ENCODE results near the gene ASIP. TPM values are rescaled to one million over a fixed set of nuclear protein-coding genes. Genes with fewer than 3 reads are reported as not detected.
A peak's percentile ranks its signal among the peaks of the same experiment; 100 is the strongest.

The ASIP gene
- total and polyA plus RNA-seq, 2 of the 13 experiments (the other 11 are each of a cell fraction or from before 2014, with no cell fraction given): not detected

DNA sequence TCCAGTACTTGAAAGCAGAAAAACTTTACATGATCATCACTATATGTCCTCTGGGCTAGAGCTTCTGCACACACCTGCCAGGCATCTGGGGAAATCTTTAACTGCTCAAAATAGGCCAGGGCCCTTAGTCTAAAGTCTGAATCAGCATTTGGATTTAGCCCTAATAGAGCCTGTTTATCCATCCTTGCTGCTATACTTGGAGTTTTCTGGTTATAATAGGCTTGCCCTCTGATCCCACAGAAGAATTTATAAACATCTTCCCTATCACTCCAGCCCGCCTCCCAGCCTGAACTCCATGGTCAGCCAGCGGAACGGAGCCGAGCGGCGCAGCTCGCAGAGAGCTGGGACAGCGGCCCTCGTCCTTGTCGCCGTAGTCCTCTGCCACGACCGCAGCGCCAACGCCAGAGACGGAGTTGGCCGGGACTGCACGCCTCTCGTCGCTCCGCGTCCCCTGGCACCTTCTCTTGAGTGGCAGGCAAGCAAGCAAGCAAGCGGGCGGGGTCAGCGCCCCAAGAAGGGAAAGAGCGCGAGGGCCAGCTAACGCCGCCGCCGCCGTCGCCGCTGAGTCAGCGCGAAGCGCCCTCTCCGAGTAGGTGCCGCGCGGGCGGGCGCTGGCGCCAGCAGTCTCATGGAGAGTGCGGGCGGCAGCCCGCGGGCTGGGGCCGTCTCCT lies 25.4 kb upstream of the ASIP start (continued):
- TF ChIP-seq, protein P1, sequence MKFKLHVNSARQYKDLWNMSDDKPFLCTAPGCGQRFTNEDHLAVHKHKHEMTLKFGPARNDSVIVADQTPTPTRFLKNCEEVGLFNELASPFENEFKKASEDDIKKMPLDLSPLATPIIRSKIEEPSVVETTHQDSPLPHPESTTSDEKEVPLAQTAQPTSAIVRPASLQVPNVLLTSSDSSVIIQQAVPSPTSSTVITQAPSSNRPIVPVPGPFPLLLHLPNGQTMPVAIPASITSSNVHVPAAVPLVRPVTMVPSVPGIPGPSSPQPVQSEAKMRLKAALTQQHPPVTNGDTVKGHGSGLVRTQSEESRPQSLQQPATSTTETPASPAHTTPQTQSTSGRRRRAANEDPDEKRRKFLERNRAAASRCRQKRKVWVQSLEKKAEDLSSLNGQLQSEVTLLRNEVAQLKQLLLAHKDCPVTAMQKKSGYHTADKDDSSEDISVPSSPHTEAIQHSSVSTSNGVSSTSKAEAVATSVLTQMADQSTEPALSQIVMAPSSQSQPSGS (CRISPR knock-in tag; IDR thresholded peaks at IDR 0.05): peak; percentile 55; the same call in 1 of the 2 replicates
- TF ChIP-seq IKZF4 (CRISPR knock-in tag; IDR thresholded peaks at IDR 0.05; ENCODE audit: borderline replicate concordance, low read depth, not compliant biosample characterization): no peak
- peak; percentile 75; the same call in 1 of the 2 replicates for TF ChIP-seq POGZ (CRISPR knock-in tag; IDR thresholded peaks at IDR 0.05)
- peak; percentile 86 for TF ChIP-seq HOXA9 (CRISPR knock-in tag; IDR thresholded peaks at IDR 0.05; ENCODE audit: borderline replicate concordance)
- TF ChIP-seq, protein P2, sequence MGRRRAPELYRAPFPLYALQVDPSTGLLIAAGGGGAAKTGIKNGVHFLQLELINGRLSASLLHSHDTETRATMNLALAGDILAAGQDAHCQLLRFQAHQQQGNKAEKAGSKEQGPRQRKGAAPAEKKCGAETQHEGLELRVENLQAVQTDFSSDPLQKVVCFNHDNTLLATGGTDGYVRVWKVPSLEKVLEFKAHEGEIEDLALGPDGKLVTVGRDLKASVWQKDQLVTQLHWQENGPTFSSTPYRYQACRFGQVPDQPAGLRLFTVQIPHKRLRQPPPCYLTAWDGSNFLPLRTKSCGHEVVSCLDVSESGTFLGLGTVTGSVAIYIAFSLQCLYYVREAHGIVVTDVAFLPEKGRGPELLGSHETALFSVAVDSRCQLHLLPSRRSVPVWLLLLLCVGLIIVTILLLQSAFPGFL (CRISPR knock-in tag; IDR thresholded peaks at IDR 0.05): no peak
- no peak for TF ChIP-seq SNAI1 (CRISPR knock-in tag; IDR thresholded peaks at IDR 0.05; ENCODE audit: borderline replicate concordance)
- no peak for TF ChIP-seq SMARCC2 (IDR thresholded peaks at IDR 0.05)
- TF ChIP-seq HOXD1 (CRISPR knock-in tag; IDR thresholded peaks at IDR 0.05): no peak
- TF ChIP-seq, protein P3, sequence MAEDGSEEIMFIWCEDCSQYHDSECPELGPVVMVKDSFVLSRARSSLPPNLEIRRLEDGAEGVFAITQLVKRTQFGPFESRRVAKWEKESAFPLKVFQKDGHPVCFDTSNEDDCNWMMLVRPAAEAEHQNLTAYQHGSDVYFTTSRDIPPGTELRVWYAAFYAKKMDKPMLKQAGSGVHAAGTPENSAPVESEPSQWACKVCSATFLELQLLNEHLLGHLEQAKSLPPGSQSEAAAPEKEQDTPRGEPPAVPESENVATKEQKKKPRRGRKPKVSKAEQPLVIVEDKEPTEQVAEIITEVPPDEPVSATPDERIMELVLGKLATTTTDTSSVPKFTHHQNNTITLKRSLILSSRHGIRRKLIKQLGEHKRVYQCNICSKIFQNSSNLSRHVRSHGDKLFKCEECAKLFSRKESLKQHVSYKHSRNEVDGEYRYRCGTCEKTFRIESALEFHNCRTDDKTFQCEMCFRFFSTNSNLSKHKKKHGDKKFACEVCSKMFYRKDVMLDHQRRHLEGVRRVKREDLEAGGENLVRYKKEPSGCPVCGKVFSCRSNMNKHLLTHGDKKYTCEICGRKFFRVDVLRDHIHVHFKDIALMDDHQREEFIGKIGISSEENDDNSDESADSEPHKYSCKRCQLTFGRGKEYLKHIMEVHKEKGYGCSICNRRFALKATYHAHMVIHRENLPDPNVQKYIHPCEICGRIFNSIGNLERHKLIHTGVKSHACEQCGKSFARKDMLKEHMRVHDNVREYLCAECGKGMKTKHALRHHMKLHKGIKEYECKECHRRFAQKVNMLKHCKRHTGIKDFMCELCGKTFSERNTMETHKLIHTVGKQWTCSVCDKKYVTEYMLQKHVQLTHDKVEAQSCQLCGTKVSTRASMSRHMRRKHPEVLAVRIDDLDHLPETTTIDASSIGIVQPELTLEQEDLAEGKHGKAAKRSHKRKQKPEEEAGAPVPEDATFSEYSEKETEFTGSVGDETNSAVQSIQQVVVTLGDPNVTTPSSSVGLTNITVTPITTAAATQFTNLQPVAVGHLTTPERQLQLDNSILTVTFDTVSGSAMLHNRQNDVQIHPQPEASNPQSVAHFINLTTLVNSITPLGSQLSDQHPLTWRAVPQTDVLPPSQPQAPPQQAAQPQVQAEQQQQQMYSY (CRISPR knock-in tag; IDR thresholded peaks at IDR 0.05): 0 out of 2 replicates have a peak, but pooled peaks have one; percentile 43
- TF ChIP-seq SOX13 (IDR thresholded peaks at IDR 0.05): peak; percentile 42; the same call in 1 of the 2 replicates
- peak in 1 of 2 experiments; percentile 52; a peak in 1 of 4 replicates for TF ChIP-seq SOX13 (CRISPR knock-in tag; conservative IDR thresholded peaks at IDR 0.05 in 1 of 2, IDR thresholded peaks at IDR 0.05 in 1 of 2)
- TF ChIP-seq CREM (IDR thresholded peaks at IDR 0.05): no peak
- no peak for TF ChIP-seq CREM (CRISPR knock-in tag; IDR thresholded peaks at IDR 0.05)
- TF ChIP-seq DMAP1 (CRISPR knock-in tag; IDR thresholded peaks at IDR 0.05): 0 out of 2 replicates have a peak, but pooled peaks have one; percentile 59
- no peak; the same call in 1 of the 2 replicates for TF ChIP-seq KLF9 (CRISPR knock-in tag; IDR thresholded peaks at IDR 0.05; ENCODE audit: low read depth)
- no peak for TF ChIP-seq ZFP36L1 (CRISPR knock-in tag; IDR thresholded peaks at IDR 0.05)
- TF ChIP-seq KLF16 (CRISPR knock-in tag; IDR thresholded peaks at IDR 0.05): peak in 1 of 2 experiments; percentile 63; a peak in 2 of 4 replicates
- TF ChIP-seq HMGA1 (CRISPR knock-in tag; conservative IDR thresholded peaks at IDR 0.05): no peak
- TF ChIP-seq ZIK1 (CRISPR knock-in tag; IDR thresholded peaks at IDR 0.05; ENCODE audit: borderline replicate concordance, low read depth): 0 out of 2 replicates have a peak, but pooled peaks have one; percentile 69
- TF ChIP-seq ZNF547 (CRISPR knock-in tag; IDR thresholded peaks at IDR 0.05): peak; percentile 90
- TF ChIP-seq ATF7-NPFF (CRISPR knock-in tag; IDR thresholded peaks at IDR 0.05; ENCODE audit: low read depth): peak; percentile 78; the same call in 1 of the 2 replicates
- no peak for TF ChIP-seq TEAD2 (CRISPR knock-in tag; IDR thresholded peaks at IDR 0.05)
- TF ChIP-seq ZNF781 (CRISPR knock-in tag; IDR thresholded peaks at IDR 0.05; ENCODE audit: borderline replicate concordance, not compliant biosample characterization): peak; percentile 76
- no peak for TF ChIP-seq KAT2B (IDR thresholded peaks at IDR 0.05; ENCODE audit: borderline replicate concordance, low read depth, low read length)

Data from HepG2 (cell line).